IMR-90 (cell line): ENCODE results near the gene SMC2. TPM values are rescaled to one million over a fixed set of nuclear protein-coding genes. Genes with fewer than 3 reads are reported as not detected.

Experiments used
- ATAC-seq: fragments of 200-7000 bp; cut with Tn5 transposase; 2 replicates; pipeline ENCODE4 v1.9.1; 2020; ENCODE audit warnings: low read depth, mild to moderate bottlenecking, moderate library complexity
- BruUV-seq: library from RNA; stranded (reverse); fragments of 400-500 nt; replicated peaks from 2 replicates; lab custom pipeline; 2021; lab: Mats Ljungman, UMichigan
- CTCF ChIA-PET: fragments of 300-600 bp; formaldehyde crosslinking; extraction: SDS; loops from one replicate; lab custom pipeline; 2021; ENCODE audit warnings: antibody characterized with exemption; lab: Yijun Ruan, JAX
- POLR2A ChIA-PET: fragments of 300-600 bp; sonication (Branson Sonifier 250); formaldehyde crosslinking; loops from one replicate; lab custom pipeline; 2022; ENCODE audit warnings: antibody characterized with exemption; ENCODE audit not compliant: unreplicated experiment; lab: Charles Lee
- DNase-seq: peaks from one replicate; pipeline ENCODE4 v3.0.0; 2013
- H2AFZ ChIP-seq: replicated peaks from 2 replicates; pipeline ENCODE3; 2013; ENCODE audit warnings: low read length, mild to moderate bottlenecking; ENCODE audit not compliant: poor library complexity
- H2AK5ac ChIP-seq: 2 replicates; pipeline ENCODE4 v1.6.1; 2013; ENCODE audit warnings: low read depth, low read length, inconsistent platforms
- H2AK9ac ChIP-seq: replicated peaks from 2 replicates; pipeline ENCODE3; 2013; ENCODE audit warnings: mild to moderate bottlenecking, low read depth, low read length, moderate library complexity; ENCODE audit not compliant: poor library complexity
- H2BK120ac ChIP-seq: 2 replicates; pipeline ENCODE4 v1.6.1; 2013; ENCODE audit warnings: low read depth, low read length, inconsistent platforms
- H2BK15ac ChIP-seq: 3 replicates; pipeline ENCODE4 v1.6.1; 2013; ENCODE audit warnings: low read depth, low read length, inconsistent platforms
- H2BK20ac ChIP-seq: 2 replicates; pipeline ENCODE4 v1.6.1; 2013; ENCODE audit warnings: low read depth, mild to moderate bottlenecking, inconsistent platforms, low read length, moderate library complexity
- H2BK5ac ChIP-seq: 2 replicates; pipeline ENCODE4 v1.6.1; 2013; ENCODE audit warnings: mild to moderate bottlenecking, low read depth, low read length, inconsistent platforms; ENCODE audit not compliant: poor library complexity, severe bottlenecking
- H3K14ac ChIP-seq: replicated peaks from 2 replicates; pipeline ENCODE4 v1.6.1; 2013; ENCODE audit warnings: low read depth, low read length, inconsistent platforms
- H3K18ac ChIP-seq: 2 replicates; pipeline ENCODE4 v1.6.1; 2013; ENCODE audit warnings: low read depth, low read length, control low read depth
- H3K23ac ChIP-seq: 2 replicates; pipeline ENCODE4 v1.6.1; 2013; ENCODE audit warnings: low read depth, low read length, inconsistent platforms
- H3K27ac ChIP-seq: 2 replicates; pipeline ENCODE4 v1.5.1; 2013; ENCODE audit warnings: mild to moderate bottlenecking, control low read depth, low read length; ENCODE audit not compliant: insufficient read depth
- H3K27me3 ChIP-seq: 2 replicates; pipeline ENCODE4 v1.6.1; 2013; ENCODE audit warnings: low read length; ENCODE audit not compliant: control insufficient read depth, insufficient read depth
- H3K36me3 ChIP-seq: 2 replicates; pipeline ENCODE4 v1.6.1; 2013; ENCODE audit warnings: low read length, mixed read lengths; ENCODE audit not compliant: control insufficient read depth, insufficient read depth
- H3K4ac ChIP-seq: 2 replicates; pipeline ENCODE4 v1.6.1; 2013; ENCODE audit warnings: low read depth, low read length, inconsistent platforms
- H3K4me1 ChIP-seq: 2 replicates; pipeline ENCODE4 v1.6.1; 2013; ENCODE audit warnings: low read length, mixed read lengths; ENCODE audit not compliant: control insufficient read depth, insufficient read depth
- H3K4me2 ChIP-seq: 2 replicates; pipeline ENCODE4 v1.6.1; 2013; ENCODE audit warnings: low read depth, mild to moderate bottlenecking, control low read depth, low read length, moderate library complexity
- H3K4me3 ChIP-seq: 2 replicates; pipeline ENCODE4 v1.5.1; 2013; ENCODE audit warnings: low read depth, mild to moderate bottlenecking, control low read depth, low read length, moderate library complexity; ENCODE audit not compliant: insufficient read depth
- H3K56ac ChIP-seq: 2 replicates; pipeline ENCODE4 v1.6.1; 2013; ENCODE audit warnings: low read length, inconsistent platforms; ENCODE audit not compliant: insufficient read depth; ENCODE audit errors: extremely low read depth
- H3K79me1 ChIP-seq, 2 experiments: 2 replicates each; pipeline ENCODE4 v1.6.1; 2013; ENCODE audit warnings: low read length in 2 of 2, inconsistent platforms in 1 of 2, low read depth in 1 of 2
- H3K9ac ChIP-seq: 2 replicates; pipeline ENCODE4 v1.6.1; 2013; ENCODE audit warnings: low read depth, low read length, control low read depth
- H3K9me1 ChIP-seq: 2 replicates; pipeline ENCODE4 v1.6.1; 2013; ENCODE audit warnings: low read length, inconsistent platforms; ENCODE audit not compliant: insufficient read depth
- H3K9me3 ChIP-seq: 2 replicates; pipeline ENCODE4 v1.6.1; 2013; ENCODE audit warnings: low read length; ENCODE audit not compliant: control insufficient read depth, insufficient read depth
- H4K20me1 ChIP-seq: 2 replicates; pipeline ENCODE4 v1.6.1; 2013; ENCODE audit warnings: low read length, inconsistent platforms; ENCODE audit not compliant: insufficient read depth
- H4K5ac ChIP-seq: 2 replicates; pipeline ENCODE4 v1.6.1; 2013; ENCODE audit warnings: mild to moderate bottlenecking, low read depth, low read length, control low read depth
- H4K8ac ChIP-seq, 2 experiments: 2 replicates each; pipeline ENCODE4 v1.6.1; 2013; ENCODE audit warnings: low read depth in 2 of 2, low read length in 2 of 2, control low read depth in 1 of 2, inconsistent platforms in 1 of 2
- H4K91ac ChIP-seq: 2 replicates; pipeline ENCODE4 v1.6.1; 2013; ENCODE audit warnings: low read depth, low read length, inconsistent platforms; ENCODE audit not compliant: insufficient read depth
- CEBPB ChIP-seq: IDR thresholded peaks from 2 replicates; pipeline ENCODE4 v1.6.1; 2012; ENCODE audit warnings: low read depth, low read length, improper control_type of control experiment
- CHD1 ChIP-seq: IDR thresholded peaks from 2 replicates; pipeline ENCODE4 v1.6.1; 2012; ENCODE audit warnings: low read depth, low read length, improper control_type of control experiment
- FOS ChIP-seq: fragments of 150-350 bp; IDR thresholded peaks from 2 replicates; pipeline ENCODE4 v1.6.1; 2016; ENCODE audit warnings: low read depth, low read length
- RFX5 ChIP-seq: IDR thresholded peaks from 2 replicates; pipeline ENCODE4 v1.8.0; 2012; ENCODE audit warnings: low read depth, mild to moderate bottlenecking, low read length, moderate library complexity
- WGBS, 2 experiments: methylation state at CpG; one replicate each; pipeline versions ENCODE4 v1.1.5 to v1.1.7; 2013; ENCODE audit warnings: missing lambda C conversion rate in 2 of 2; ENCODE audit not compliant: insufficient read length in 1 of 2; ENCODE audit errors: extremely low coverage in 2 of 2; 5-methylcytosine and 5-hydroxymethylcytosine counted together
- dilution Hi-C: fragments of 300-500 bp; cut with HindIII; formaldehyde crosslinking; loops from one replicate; pipeline ENCODE4 v1.14.3; 2018; ENCODE audit warnings: low sequenced_read_pairs; ENCODE audit not compliant: unreplicated experiment
- in situ Hi-C: fragments of 300-500 bp; cut with MboI; formaldehyde crosslinking; loops from 3 replicates; pipeline ENCODE4 v1.14.3; 2019; ENCODE audit warnings: low sequenced_read_pairs, inconsistent platforms, mixed read lengths
- intact Hi-C: fragments of 100-400 bp; cut with micrococcal nuclease; formaldehyde crosslinking; loops from 2 replicates; pipeline ENCODE4 v1.10.0; 2022
- polyA plus RNA-seq, 3 experiments: library from polyadenylated mRNA; depleted of rRNA; stranded (reverse); fragments of >200 nt; gene quantifications; 2 replicates each; pipeline ENCODE4 v1.2.3, GENCODE V29; 2012; ENCODE audit warnings: low replicate concordance in 1 of 3
- total RNA-seq: library from RNA; depleted of rRNA; stranded (reverse); fragments of >200 nt; gene quantifications from 2 replicates; pipeline ENCODE4 v1.2.3, GENCODE V29; 2012

SMC2 gene
- total and polyA plus RNA-seq, 2 of the 4 experiments (the other 2 are of a cell fraction): 4.9 to 12.4 TPM

DNA sequence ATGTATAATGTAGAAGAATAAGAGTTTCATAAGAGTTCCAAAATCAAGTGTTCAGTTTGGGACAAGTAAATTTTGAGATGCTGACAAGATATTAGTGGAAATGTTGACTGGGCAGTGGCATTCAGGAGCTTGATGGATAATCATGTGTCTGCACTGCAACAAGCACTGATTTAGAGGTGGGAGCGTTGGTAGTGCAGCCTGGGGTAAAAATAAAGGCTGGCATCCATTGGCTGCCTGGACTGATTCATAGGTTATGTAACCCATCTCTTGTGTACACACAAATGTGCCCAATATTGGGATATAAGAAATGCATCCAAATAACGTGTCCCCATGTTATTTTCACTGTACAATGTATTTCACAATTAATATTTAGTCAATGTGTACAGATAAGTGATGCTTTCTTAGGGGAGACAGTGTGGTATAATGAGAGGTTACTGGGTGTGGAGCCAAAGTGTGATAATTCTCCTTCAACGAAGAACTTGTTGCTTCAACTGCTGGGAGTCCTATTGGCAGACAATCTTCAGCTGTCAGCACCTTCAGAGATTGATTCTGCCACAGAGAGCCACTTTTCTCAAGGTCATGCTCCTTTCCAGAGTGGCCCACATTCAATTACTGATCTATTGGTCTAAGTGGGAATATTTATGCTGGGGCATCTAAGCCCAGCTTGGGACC lies 20.9 kb upstream of the SMC2 start (continued):
- TF ChIP-seq CHD1: no peak

DNA sequence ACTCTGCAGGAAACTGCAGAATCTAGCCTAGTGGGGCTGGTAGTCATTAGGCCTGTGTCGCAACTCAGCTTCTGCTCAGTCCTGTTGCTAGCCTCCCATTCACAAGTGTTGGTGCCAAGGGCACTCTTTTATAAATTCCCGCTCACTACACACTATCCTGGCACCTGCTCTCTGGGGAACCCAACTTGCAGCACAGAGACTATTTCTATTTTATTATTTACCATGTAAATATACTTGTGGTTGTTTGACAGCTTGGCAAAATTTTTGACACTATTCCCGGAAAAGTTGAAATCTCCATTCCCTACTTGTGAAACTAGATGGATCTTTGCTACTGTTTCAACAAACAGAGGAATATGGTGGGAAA lies 20.4 kb upstream of the SMC2 start:
- peak overlapping the region; percentile 16 for H2AFZ ChIP-seq

More for the DNA sequence above, 20.4 kb upstream of the SMC2 start:
- ChIA-PET POLR2A (no interaction called here), CTCF (interaction anchor here (1.4 kb wide), 1 partner anchor 18 kb away, joined by 6 read pairs; no protein-coding TSS in a partner anchor)
- Histone ChIP-seq H3K9ac (no peak overlapping the region), H3K56ac (no peak overlapping the region), H3K9me1 (0 out of 2 replicates have a peak, but pooled peaks cover 3% of the 10 kb centered on the region), H4K91ac (peak overlapping the region; percentile 66), H3K27ac (peak overlapping the region; percentile 81; the same call in 1 of the 2 replicates), H3K4me2 (no peak overlapping the region), H2BK120ac (peak overlapping the region; percentile 85), H2AK5ac (peak overlapping the region; percentile 10; the same call in 1 of the 2 replicates), H2BK5ac (peak overlapping the region; percentile 56), H4K20me1 (no peaks in the 10 kb centered on the region), H3K4ac (peak overlapping the region; percentile 21), H3K4me3 (no peak overlapping the region), H2AK9ac (no peak overlapping the region), H3K23ac (no peak overlapping the region; the same call in 1 of the 2 replicates), H3K9me3 (no peaks in the 10 kb centered on the region), H4K5ac (peak overlapping the region; percentile 19; the same call in 1 of the 2 replicates), H3K18ac (peak overlapping the region; percentile 66; the same call in 1 of the 2 replicates), H3K79me1 (no peaks in the 10 kb centered on the region), H2BK20ac (peak overlapping the region; percentile 45), H3K4me1 (peaks cover 10% of the 10 kb centered on the region), H4K8ac (peak overlapping the region; percentile 20 to 33; a peak in 2 of 4 replicates), H3K36me3 (no peaks in the 10 kb centered on the region), H3K27me3 (no peaks in the 10 kb centered on the region), H2BK15ac (peak overlapping the region; percentile 54; the same call in 2 of the 3 replicates), H3K14ac (no peak overlapping the region; the same call in 1 of the 2 replicates)
- DNase-seq: no peak
- no TSS peak for BruUV-seq
- dilution Hi-C loops: no loop called here
- intact Hi-C loops: no loop called here
- in situ Hi-C loops: no loop called here
- no peak for ATAC-seq
- no CpG with 5 or more reads among the region's 3 CpGs for WGBS, 2 experiments
- no peak for TF ChIP-seq RFX5
- peak; percentile 76 for TF ChIP-seq CEBPB
- no peak for TF ChIP-seq FOS
